Heart right ventricle (tissue), 16 donors: ENCODE results near the gene OR13C3. TPM values are rescaled to one million over a fixed set of nuclear protein-coding genes. Genes with fewer than 3 reads are reported as not detected.

Experiments
- ATAC-seq, 8 donors: fragments of 200-7000 bp; cut with Tn5 transposase; one replicate each; pipeline ENCODE4 v1.9.1; 2020; ENCODE audit warnings: mild to moderate bottlenecking in 8 of 8, moderate library complexity in 8 of 8, moderate number of reproducible peaks in 1 of 8
- DNase-seq, 2 donors: peaks; one replicate each; pipeline ENCODE4 v3.0.0-alpha.2; 2020
- H3K27ac ChIP-seq, 10 donors: fragments of 200-600 bp; sonication (generic) in 2 of 10; one replicate each; pipeline versions ENCODE4 v1.5.0 to v1.8.0; 2020 to 2022; ENCODE audit warnings: mild to moderate bottlenecking in 3 of 10
- H3K27me3 ChIP-seq, 7 donors: fragments of 200-600 bp; one replicate each; pipeline ENCODE4 v1.8.0; 2021 to 2022; ENCODE audit warnings: mild to moderate bottlenecking in 2 of 7
- H3K36me3 ChIP-seq, 9 donors: fragments of 200-600 bp; sonication (generic) in 1 of 9; one replicate each; pipeline versions ENCODE4 v1.5.0 to v1.8.0; 2020 to 2022; ENCODE audit warnings: mild to moderate bottlenecking in 2 of 9
- H3K4me1 ChIP-seq, 9 donors: fragments of 200-600 bp; sonication (generic) in 1 of 9; one replicate each; pipeline versions ENCODE4 v1.5.0 to v1.8.0; 2020 to 2022; ENCODE audit warnings: mild to moderate bottlenecking in 4 of 9
- H3K4me3 ChIP-seq, 10 donors: fragments of 200-600 bp; sonication (generic) in 2 of 10; one replicate each; pipeline versions ENCODE4 v1.5.0 to v1.8.0; 2020 to 2022; ENCODE audit warnings: mild to moderate bottlenecking in 7 of 10, moderate library complexity in 2 of 10
- H3K9me3 ChIP-seq, 11 donors: fragments of 200-600 bp in 10 of 11; sonication (generic) in 2 of 11; one replicate each; pipeline versions ENCODE4 v1.5.0 to v1.8.0; 2013 to 2022; ENCODE audit warnings: mild to moderate bottlenecking in 2 of 11, control low read depth in 1 of 11, moderate library complexity in 1 of 11
- WGBS, 2 donors: extraction: QIAGEN DNeasy Blood & Tissue Kit; methylation state at CpG; one replicate each; pipeline ENCODE4 v1.1.7; 2013; ENCODE audit warnings: inconsistent platforms in 1 of 2; 5-methylcytosine and 5-hydroxymethylcytosine counted together
- intact Hi-C, 10 donors: fragments of 100-400 bp; cut with DNase I; formaldehyde crosslinking; loops; one replicate each; pipeline versions ENCODE4 v1.11.1 to v1.14.2; 2022
- long read RNA-seq, 3 donors: library from polyadenylated mRNA; unstranded; transcript quantifications; one replicate each; pipeline ENCODE4 v2.0.0, GENCODE V29; 2020 to 2021
- polyA plus RNA-seq, 2 donors: library from polyadenylated mRNA; stranded (reverse); fragments of 200-250 nt; gene quantifications; one replicate each; pipeline ENCODE4 v1.2.3, GENCODE V29; 2013
- total RNA-seq, 10 donors: library from RNA; stranded (reverse); fragmentation: NEBNext Ultra II Directional in 3 of 10; extraction: Animal tissue kit (Norgen Biotek cat#: 25700) in 3 of 10; gene quantifications; one replicate each; pipeline versions ENCODE4 v1.2.1 to v1.2.4, GENCODE V29; 2021 to 2023
- TF ChIP-seq, protein P1 (sequence below), 9 donors: fragments of 200-600 bp; sonication (generic) in 2 of 9; IDR thresholded peaks; one replicate each; pipeline versions ENCODE4 v1.5.0 to v1.8.0; 2021 to 2022; ENCODE audit warnings: antibody characterized with exemption in 9 of 9, mild to moderate bottlenecking in 5 of 9, moderate library complexity in 1 of 9
- donor health status: Arrhythmogenic right ventricular cardiomyopathy.
- donor health status: ischemic (EF 13 %, LVEDD 7.1; RV severe dilation, severe dysfunction).
- donor health status: healthy with polysubstance abuse.
- donor health status: DM: no; HTN: yes; CAD: no.
- donor health status: DM: no; HTN: no; CAD: no.
- donor health status: ischemic (EF 25% LVEDD 6.9; RV normal size, moderate dysfunction).
- donor health status: ischemic (EF 25% LVEDD 5.7; RV mildly dilated, moderate dysfunction).
- donor health status: healthy.
- donor health status: DM: yes; HTN: yes; CAD: no.
- donor health status: Ischemic cardiomyopathy.
- donor health status: ischemic (EF 35%, LVEDD 5.7; RV mildly dilated, moderate dysfunction).
- donor health status: nonischemic (EF 11% LVEDD 7.7; RV severe dilation, severe dysfunction).
- donor health status: DM: yes; HTN: yes; CAD: no.
- donor health status: PGD.
- donor health status: ischemic (EF 29% LVEDD 5.4; RV normal size, mild dysfunction).
- donor health status: nonischemic (EF 23%, LVEDD 6.1; RV moderate dilation, normal function).

Gene OR13C3
- total RNA-seq (not detected), polyA plus RNA-seq (not detected)
- long read RNA-seq, donor 1, result 0 reads
- long read RNA-seq, donor 2, result 0 reads
- long read RNA-seq, donor 3, result 0 reads

DNA sequence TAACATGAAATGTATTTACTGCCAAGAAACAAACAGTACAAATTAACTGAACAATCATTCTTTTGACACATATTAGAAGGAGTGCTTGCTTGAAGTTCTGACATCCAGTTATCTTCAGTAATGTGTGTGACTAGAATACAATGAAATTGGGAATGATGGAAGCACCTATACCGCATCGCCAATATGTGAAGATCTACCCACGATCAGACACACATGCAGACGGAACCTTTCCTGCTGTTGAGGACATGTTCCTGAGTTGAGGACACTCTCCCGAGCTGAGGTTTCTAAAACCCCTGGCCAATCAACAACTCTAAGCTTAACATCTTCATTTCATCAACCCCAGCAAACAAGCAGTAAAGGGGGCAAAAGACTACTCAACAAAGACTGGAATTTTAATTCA lies at the start of gene OR13C3:
TSS of gene OR13C3 (minus strand) at position 101 of the 400 bp plus-strand sequence. CDS start 133 bp downstream, outside the sequence.
- Histone ChIP-seq H3K27me3 (no peaks in the 10 kb centered on the region), H3K9me3 (no peaks in the 10 kb centered on the region), H3K36me3 (no peaks in the 10 kb centered on the region), H3K27ac (no peak within 1 kb of the TSS), H3K4me1 (no peaks in the 10 kb centered on the region), H3K4me3 (no peak within 1 kb of the TSS)
- intact Hi-C loops, result no loop called here
- ATAC-seq, result no peak
- TF ChIP-seq, protein P1, sequence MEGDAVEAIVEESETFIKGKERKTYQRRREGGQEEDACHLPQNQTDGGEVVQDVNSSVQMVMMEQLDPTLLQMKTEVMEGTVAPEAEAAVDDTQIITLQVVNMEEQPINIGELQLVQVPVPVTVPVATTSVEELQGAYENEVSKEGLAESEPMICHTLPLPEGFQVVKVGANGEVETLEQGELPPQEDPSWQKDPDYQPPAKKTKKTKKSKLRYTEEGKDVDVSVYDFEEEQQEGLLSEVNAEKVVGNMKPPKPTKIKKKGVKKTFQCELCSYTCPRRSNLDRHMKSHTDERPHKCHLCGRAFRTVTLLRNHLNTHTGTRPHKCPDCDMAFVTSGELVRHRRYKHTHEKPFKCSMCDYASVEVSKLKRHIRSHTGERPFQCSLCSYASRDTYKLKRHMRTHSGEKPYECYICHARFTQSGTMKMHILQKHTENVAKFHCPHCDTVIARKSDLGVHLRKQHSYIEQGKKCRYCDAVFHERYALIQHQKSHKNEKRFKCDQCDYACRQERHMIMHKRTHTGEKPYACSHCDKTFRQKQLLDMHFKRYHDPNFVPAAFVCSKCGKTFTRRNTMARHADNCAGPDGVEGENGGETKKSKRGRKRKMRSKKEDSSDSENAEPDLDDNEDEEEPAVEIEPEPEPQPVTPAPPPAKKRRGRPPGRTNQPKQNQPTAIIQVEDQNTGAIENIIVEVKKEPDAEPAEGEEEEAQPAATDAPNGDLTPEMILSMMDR (IDR thresholded peaks at IDR 0.05), result no peak
- WGBS, 2 donors, result 85 to 92% methylated on average over 5 of the region's 5 CpGs
- DNase-seq, result no peak

DNA sequence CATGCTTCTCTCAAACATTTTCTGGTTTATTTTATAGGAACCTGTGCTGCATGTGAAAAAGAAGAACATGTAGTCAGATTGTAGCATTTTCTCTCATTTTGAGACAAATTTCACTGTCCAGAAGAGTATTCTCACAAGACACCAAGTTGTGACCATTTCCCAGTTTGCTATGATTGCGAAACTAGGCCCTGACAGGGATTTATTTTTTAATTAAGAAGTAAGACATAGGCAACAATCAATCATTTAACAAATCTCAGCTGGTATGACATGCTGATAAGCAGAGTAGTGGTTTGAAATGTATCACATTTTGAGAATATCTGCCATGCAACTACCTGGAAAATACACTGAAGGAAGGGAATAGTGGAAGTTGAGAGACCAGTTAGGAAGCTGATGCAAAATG lies 43.9 kb upstream of the OR13C3 start:
- peaks cover 0 to 3% (median 0%) of the 10 kb centered on the region in 11 donors for H3K9me3 ChIP-seq
- TF ChIP-seq, protein P1 (IDR thresholded peaks at IDR 0.05), result no peak
- no peak overlapping the region for H3K27ac ChIP-seq
- H3K4me3 ChIP-seq, result no peak overlapping the region
- H3K36me3 ChIP-seq, result no peaks in the 10 kb centered on the region
- intact Hi-C loops, result no loop called here
- no peaks in the 10 kb centered on the region for H3K4me1 ChIP-seq
- 71 to 92% methylated on average over 1 of the region's 1 CpG for WGBS, 2 donors
- no peaks in the 10 kb centered on the region for H3K27me3 ChIP-seq
- DNase-seq, result no peak
- no peak for ATAC-seq

DNA sequence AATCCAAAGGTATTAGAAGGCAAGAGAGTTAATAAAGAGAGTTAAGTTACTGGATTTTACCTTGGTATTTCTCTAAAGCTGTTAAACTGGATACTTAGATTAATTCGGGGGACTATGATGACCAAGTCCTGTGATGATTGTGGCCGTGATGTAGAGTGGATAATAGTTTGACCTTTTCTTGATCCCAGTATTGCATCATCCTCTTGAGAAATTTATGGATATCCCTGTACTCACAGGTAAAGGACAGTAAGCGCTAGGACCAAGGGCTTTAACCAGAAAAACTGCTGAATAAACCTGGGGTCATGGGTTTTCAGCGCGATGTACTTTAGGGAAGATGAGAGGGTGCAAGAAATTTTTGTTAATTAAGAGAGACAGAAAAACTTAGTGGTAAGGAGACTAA lies 40.6 kb upstream of the OR13C3 start:
- Histone ChIP-seq H3K27me3 (no peaks in the 10 kb centered on the region), H3K4me1 (no peaks in the 10 kb centered on the region), H3K27ac (no peak overlapping the region), H3K36me3 (no peaks in the 10 kb centered on the region), H3K4me3 (no peak overlapping the region), H3K9me3 (peaks cover 0 to 20% (median 6%) of the 10 kb centered on the region in 11 donors)
- TF ChIP-seq, protein P1 (IDR thresholded peaks at IDR 0.05), result no peak
- ATAC-seq (no peak), DNase-seq (no peak)
- intact Hi-C loops, result no loop called here
- WGBS, 2 donors, result 81 to 87% methylated on average over 5 of the region's 5 CpGs

DNA sequence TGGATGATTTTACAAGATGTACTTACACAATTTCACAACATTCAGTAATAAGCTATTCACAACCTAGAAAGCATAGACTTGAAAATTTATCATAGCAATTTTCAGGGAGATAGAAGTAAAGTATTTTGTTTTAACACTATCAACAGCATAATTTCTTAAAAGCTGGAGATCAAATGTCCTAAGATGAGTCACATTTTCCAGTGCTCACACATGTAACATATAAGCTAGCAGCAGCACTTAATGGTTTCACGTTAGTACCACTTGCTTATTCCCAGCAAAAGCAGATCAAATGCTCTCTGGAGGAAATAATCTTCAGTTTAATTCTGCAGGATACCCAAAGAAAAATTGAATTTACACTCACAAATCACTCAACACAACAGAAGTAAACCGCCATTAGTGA lies 38.8 kb upstream of the OR13C3 start:
- no peak for DNase-seq
- 57 to 74% methylated on average over 2 of the region's 2 CpGs for WGBS, 2 donors
- TF ChIP-seq, protein P1 (IDR thresholded peaks at IDR 0.05), result no peak
- Histone ChIP-seq H3K9me3 (peaks cover 0 to 28% (median 12%) of the 10 kb centered on the region in 11 donors), H3K36me3 (no peaks in the 10 kb centered on the region), H3K27ac (no peak overlapping the region), H3K4me3 (no peak overlapping the region), H3K27me3 (no peaks in the 10 kb centered on the region), H3K4me1 (no peaks in the 10 kb centered on the region)
- intact Hi-C loops, result no loop called here
- ATAC-seq, result no peak
